K562 (cell line): ENCODE results near the gene ANO2. TPM values are rescaled to one million over a fixed set of nuclear protein-coding genes. Genes with fewer than 3 reads are reported as not detected.

ENCODE experiments used
- NR1H2 ChIP-seq: sonication (generic); formaldehyde crosslinking; IDR thresholded peaks from 2 replicates; pipeline ENCODE4 v1.4.0; 2020; ENCODE audit warnings: mild to moderate bottlenecking, missing genetic modification reagents
- XRCC5 ChIP-seq: fragments of 200-400 bp; formaldehyde crosslinking; IDR thresholded peaks from 2 replicates; pipeline ENCODE4 v1.6.1; 2017; ENCODE audit warnings: low read depth, mild to moderate bottlenecking, low read length
- ZNF311 ChIP-seq: fragments of 250-450 bp; sonication (Bioruptor Pico); IDR thresholded peaks from 2 replicates; pipeline ENCODE4 v1.4.0; 2020; ENCODE audit warnings: mild to moderate bottlenecking, moderate library complexity
- ZNF583 ChIP-seq: fragments of 250-450 bp; sonication (Bioruptor Pico); IDR thresholded peaks from 2 replicates; pipeline ENCODE4 v1.4.0; 2020
- ZNF699 ChIP-seq: fragments of 250-450 bp; sonication (Bioruptor Pico); IDR thresholded peaks from 2 replicates; pipeline ENCODE4 v1.8.0; 2021; ENCODE audit warnings: mild to moderate bottlenecking, moderate library complexity; ENCODE audit not compliant: insufficient replicate concordance
- polyA plus RNA-seq, 8 experiments: library from polyadenylated mRNA; depleted of rRNA in 4 of 8; stranded (reverse) in 5 of 8; unstranded in 3 of 8; fragments of >200 nt; fragmentation: Nextera tagmentation in 2 of 8; fragmentation: Illumina TruSeq in 1 of 8; extraction: Ambion mirVana in 2 of 8; extraction: Trizol in 1 of 8; gene quantifications; 2 replicates each; pipeline versions ENCODE4 v1.2.1 to v1.2.3, GENCODE V29; 2011 to 2014; ENCODE audit warnings: inconsistent platforms in 1 of 8, missing spikeins in 1 of 8
- total RNA-seq, 7 experiments: library from RNA; depleted of rRNA in 6 of 7; stranded (reverse); fragments of >200 nt in 6 of 7; fragmentation: Illumina TruSeq in 2 of 7; extraction: Trizol in 2 of 7; gene quantifications; 2 replicates each; pipeline versions ENCODE4 v1.2.1 to v1.2.3, GENCODE V29; 2011 to 2021; ENCODE audit warnings: low replicate concordance in 1 of 7
- TF ChIP-seq, protein P1 (sequence below): fragments of 200-800 bp; sonication (Bioruptor generic); IDR thresholded peaks from 2 replicates; pipeline ENCODE4 v1.6.1; 2017; ENCODE audit warnings: missing genetic modification characterization, missing compliant biosample characterization
- TF ChIP-seq, protein P2 (sequence below): sonication (generic); formaldehyde crosslinking; IDR thresholded peaks from 2 replicates; pipeline ENCODE4 v1.8.0; 2022; ENCODE audit warnings: mild to moderate bottlenecking, missing genetic modification reagents
- TF ChIP-seq, protein P3 (sequence below): sonication (generic); formaldehyde crosslinking; IDR thresholded peaks from 2 replicates; pipeline ENCODE4 v1.8.0; 2022; ENCODE audit warnings: mild to moderate bottlenecking, low read depth, missing genetic modification reagents
- TF ChIP-seq, protein P4 (sequence below): fragments of 450-650 bp; formaldehyde crosslinking; IDR thresholded peaks from 2 replicates; pipeline ENCODE4 v1.4.0; 2022; ENCODE audit warnings: mild to moderate bottlenecking, moderate library complexity

Gene ANO2
- total and polyA plus RNA-seq, 9 of the 15 experiments (the other 6 are each of a cell fraction or from before 2014, with no cell fraction given) = 0.64 TPM; not detected in 8

DNA sequence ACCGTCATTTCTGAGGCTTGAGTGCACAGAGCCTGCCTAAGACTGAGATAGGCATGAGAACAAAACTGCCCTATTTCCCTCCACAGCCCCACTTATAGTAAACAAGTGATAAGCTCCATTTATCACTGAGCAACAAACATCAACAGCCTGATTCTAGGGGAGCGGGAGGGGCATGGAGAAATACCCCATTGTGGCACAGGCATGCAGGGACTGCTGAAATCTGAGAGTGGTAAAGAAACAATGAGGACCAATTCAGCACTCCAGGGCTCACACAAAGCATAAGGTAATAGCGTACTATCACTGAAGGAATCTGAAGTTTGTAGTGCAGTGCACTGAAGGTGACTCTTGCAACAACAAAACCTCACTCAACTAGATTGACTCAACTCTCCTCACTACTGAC, 186.7 kb downstream of the ANO2 start (continued):
- TF ChIP-seq, protein P1, sequence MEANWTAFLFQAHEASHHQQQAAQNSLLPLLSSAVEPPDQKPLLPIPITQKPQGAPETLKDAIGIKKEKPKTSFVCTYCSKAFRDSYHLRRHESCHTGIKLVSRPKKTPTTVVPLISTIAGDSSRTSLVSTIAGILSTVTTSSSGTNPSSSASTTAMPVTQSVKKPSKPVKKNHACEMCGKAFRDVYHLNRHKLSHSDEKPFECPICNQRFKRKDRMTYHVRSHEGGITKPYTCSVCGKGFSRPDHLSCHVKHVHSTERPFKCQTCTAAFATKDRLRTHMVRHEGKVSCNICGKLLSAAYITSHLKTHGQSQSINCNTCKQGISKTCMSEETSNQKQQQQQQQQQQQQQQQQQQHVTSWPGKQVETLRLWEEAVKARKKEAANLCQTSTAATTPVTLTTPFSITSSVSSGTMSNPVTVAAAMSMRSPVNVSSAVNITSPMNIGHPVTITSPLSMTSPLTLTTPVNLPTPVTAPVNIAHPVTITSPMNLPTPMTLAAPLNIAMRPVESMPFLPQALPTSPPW (CRISPR knock-in tag) = no peak
- TF ChIP-seq ZNF311 (CRISPR knock-in tag) (no peak), ZNF699 (CRISPR knock-in tag) (no peak), NR1H2 (CRISPR knock-in tag) (no peak), XRCC5 (no peak), ZNF583 (CRISPR knock-in tag) (no peak)
- TF ChIP-seq, protein P2, sequence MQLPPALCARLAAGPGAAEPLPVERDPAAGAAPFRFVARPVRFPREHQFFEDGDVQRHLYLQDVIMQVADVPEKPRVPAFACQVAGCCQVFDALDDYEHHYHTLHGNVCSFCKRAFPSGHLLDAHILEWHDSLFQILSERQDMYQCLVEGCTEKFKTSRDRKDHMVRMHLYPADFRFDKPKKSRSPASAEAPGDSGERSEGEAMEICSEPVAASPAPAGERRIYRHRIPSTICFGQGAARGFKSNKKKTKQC = no peak
- TF ChIP-seq, protein P3, sequence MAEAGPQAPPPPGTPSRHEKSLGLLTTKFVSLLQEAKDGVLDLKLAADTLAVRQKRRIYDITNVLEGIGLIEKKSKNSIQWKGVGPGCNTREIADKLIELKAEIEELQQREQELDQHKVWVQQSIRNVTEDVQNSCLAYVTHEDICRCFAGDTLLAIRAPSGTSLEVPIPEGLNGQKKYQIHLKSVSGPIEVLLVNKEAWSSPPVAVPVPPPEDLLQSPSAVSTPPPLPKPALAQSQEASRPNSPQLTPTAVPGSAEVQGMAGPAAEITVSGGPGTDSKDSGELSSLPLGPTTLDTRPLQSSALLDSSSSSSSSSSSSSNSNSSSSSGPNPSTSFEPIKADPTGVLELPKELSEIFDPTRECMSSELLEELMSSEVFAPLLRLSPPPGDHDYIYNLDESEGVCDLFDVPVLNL (CRISPR knock-in tag) = no peak
- TF ChIP-seq, protein P4, sequence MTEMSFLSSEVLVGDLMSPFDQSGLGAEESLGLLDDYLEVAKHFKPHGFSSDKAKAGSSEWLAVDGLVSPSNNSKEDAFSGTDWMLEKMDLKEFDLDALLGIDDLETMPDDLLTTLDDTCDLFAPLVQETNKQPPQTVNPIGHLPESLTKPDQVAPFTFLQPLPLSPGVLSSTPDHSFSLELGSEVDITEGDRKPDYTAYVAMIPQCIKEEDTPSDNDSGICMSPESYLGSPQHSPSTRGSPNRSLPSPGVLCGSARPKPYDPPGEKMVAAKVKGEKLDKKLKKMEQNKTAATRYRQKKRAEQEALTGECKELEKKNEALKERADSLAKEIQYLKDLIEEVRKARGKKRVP = no peak
